HG03354 (cell line): Measurements from ENCODE around the gene LEMD3.

Experiments
- ATAC-seq: cut with Tn5 transposase; IDR thresholded peaks from one replicate; pipeline ENCODE4 v1.9.1; 2021; ENCODE audit warnings: mild to moderate bottlenecking; ENCODE audit not compliant: unreplicated experiment, poor library complexity, severe bottlenecking

The LEMD3 gene

GRCh38 chr12:65203376-65203775 lies 34.0 kb downstream of the LEMD3 start:
- ATAC-seq, result no peak

GRCh38 chr12:65204886-65205525 lies 35.6 kb downstream of the LEMD3 start:
- ATAC-seq, result no peak

GRCh38 chr12:65205886-65206285 lies 36.5 kb downstream of the LEMD3 start:
- ATAC-seq, result no peak

GRCh38 chr12:65208125-65208524 lies 38.7 kb downstream of the LEMD3 start:
- ATAC-seq, result no peak

GRCh38 chr12:65208964-65209654 lies 39.7 kb downstream of the LEMD3 start:
- ATAC-seq, result no peak

- peak; percentile 80 for ATAC-seq
Observed at GRCh38 chr12:65209655-65210043, 40.3 kb downstream of the LEMD3 start.

GRCh38 chr12:65217086-65217485 lies 47.7 kb downstream of the LEMD3 start:
- ATAC-seq, result no peak

- ATAC-seq, result no peak
Observed at GRCh38 chr12:65220761-65221160, 51.4 kb downstream of the LEMD3 start.

- ATAC-seq, result no peak
Observed at GRCh38 chr12:65229441-65229840, 60.1 kb downstream of the LEMD3 start.

- ATAC-seq, result no peak
Observed at GRCh38 chr12:65232476-65233077, 63.2 kb downstream of the LEMD3 start.

GRCh38 chr12:65237153-65237552 lies 67.8 kb downstream of the LEMD3 start:
- ATAC-seq, result no peak

- no peak for ATAC-seq
Observed at GRCh38 chr12:65238609-65239008, 69.2 kb downstream of the LEMD3 start.

GRCh38 chr12:65248656-65249633 lies 79.6 kb downstream of the LEMD3 start:
- no peak for ATAC-seq

GRCh38 chr12:65252515-65252914 lies 83.1 kb downstream of the LEMD3 start:
- ATAC-seq, result no peak

- no peak for ATAC-seq
Observed at GRCh38 chr12:65257986-65258385, 88.6 kb downstream of the LEMD3 start.

GRCh38 chr12:65259501-65259900 lies 90.1 kb downstream of the LEMD3 start:
- peak; percentile 84 for ATAC-seq

GRCh38 chr12:65263777-65264176 lies 94.4 kb downstream of the LEMD3 start:
- no peak for ATAC-seq

GRCh38 chr12:65266408-65266807 lies 97.0 kb downstream of the LEMD3 start:
- ATAC-seq, result no peak

GRCh38 chr12:65269603-65270002 lies 100.2 kb downstream of the LEMD3 start:
- ATAC-seq, result no peak
